Stomach (tissue), 4 donors: Measurements from ENCODE around the gene TRIM17.

Experiments used
- POLR2A ChIP-seq, 4 donors: fragments of 450-650 bp; IDR thresholded peaks; one replicate each; pipeline ENCODE4 v1.6.1; 2016; ENCODE audit warnings: antibody characterized with exemption in 4 of 4, control low read depth in 2 of 4, mild to moderate bottlenecking in 1 of 4, moderate library complexity in 1 of 4
- POLR2AphosphoS5 ChIP-seq, 3 donors: sonication (generic); formaldehyde crosslinking; IDR thresholded peaks; one replicate each; pipeline ENCODE4 v1.6.1; 2016; ENCODE audit warnings: antibody characterized with exemption in 3 of 3
- TF ChIP-seq, protein P1 (sequence below), 7 experiments: fragments of 450-650 bp in 4 of 7; fragments of 200-600 bp in 3 of 7; sonication (generic) in 3 of 7; IDR thresholded peaks; one replicate each; pipeline ENCODE4 v1.5.1; 2016 to 2019; ENCODE audit warnings: antibody characterized with exemption in 7 of 7, control low read depth in 2 of 7, mild to moderate bottlenecking in 1 of 7

DNA sequence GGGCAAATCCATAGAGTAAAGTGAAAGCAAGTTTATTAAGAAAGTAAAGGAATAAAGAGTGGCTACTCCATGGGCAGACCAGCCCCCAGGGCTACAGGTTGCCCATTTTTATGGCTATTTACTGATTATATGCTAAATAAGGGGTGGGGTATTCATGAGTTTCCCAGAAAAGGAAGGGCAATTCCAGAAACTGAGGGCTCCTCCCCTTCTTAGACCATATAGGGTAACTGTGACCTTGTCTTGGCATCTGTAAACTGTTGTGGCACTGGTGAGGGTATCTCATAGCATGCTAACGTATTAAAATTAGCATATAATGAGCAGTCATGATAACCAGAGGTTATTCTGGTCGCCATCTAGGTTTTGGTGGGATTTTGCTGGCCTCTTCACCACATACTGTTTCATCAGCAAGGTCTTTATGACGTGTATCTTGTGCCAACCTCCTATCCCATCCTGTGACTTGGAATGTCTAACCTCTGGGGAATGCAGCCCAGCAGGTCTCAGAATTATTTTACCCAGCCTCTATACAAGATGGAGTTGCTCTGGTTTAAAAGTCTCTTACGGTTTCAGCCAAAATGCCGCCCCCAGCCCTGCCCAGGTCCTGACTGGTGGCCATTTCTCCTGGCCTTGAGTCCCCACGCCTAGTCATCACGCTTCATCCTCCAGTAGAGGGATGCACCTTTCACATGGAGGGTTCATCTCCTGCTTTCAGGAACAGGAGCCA is 982 bp upstream of the TRIM17 start:
- TF ChIP-seq POLR2AphosphoS5 (IDR thresholded peaks at IDR 0.05) (no peak), POLR2A (IDR thresholded peaks at IDR 0.05) (no peak)
- TF ChIP-seq, protein P1, sequence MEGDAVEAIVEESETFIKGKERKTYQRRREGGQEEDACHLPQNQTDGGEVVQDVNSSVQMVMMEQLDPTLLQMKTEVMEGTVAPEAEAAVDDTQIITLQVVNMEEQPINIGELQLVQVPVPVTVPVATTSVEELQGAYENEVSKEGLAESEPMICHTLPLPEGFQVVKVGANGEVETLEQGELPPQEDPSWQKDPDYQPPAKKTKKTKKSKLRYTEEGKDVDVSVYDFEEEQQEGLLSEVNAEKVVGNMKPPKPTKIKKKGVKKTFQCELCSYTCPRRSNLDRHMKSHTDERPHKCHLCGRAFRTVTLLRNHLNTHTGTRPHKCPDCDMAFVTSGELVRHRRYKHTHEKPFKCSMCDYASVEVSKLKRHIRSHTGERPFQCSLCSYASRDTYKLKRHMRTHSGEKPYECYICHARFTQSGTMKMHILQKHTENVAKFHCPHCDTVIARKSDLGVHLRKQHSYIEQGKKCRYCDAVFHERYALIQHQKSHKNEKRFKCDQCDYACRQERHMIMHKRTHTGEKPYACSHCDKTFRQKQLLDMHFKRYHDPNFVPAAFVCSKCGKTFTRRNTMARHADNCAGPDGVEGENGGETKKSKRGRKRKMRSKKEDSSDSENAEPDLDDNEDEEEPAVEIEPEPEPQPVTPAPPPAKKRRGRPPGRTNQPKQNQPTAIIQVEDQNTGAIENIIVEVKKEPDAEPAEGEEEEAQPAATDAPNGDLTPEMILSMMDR (IDR thresholded peaks at IDR 0.05): no peak
